GM10248 (cell line): ENCODE data around the gene PTPRN2.
"Not testable (repeated sequence)": the region's sequence is repeated elsewhere in the genome, so short reads cannot be mapped to it uniquely, and the experiment has no call there.

Source experiments
- CTCF ChIA-PET: fragments of 300-600 bp; sonication (Branson Sonifier 250); formaldehyde crosslinking; extraction: SDS; loops from one replicate; lab custom pipeline; 2021; ENCODE audit warnings: antibody characterized with exemption; lab: Yijun Ruan, JAX
- POLR2A ChIA-PET: fragments of 350-650 bp; sonication (Branson Sonifier 250); formaldehyde crosslinking; extraction: SDS; loops from one replicate; lab custom pipeline; 2020; ENCODE audit warnings: antibody characterized with exemption; lab: Yijun Ruan, JAX
- DNase-seq: peaks from one replicate; pipeline ENCODE4 v3.0.0; 2012; ENCODE audit errors: extremely low spot score
- CTCF ChIP-seq: IDR thresholded peaks from 2 replicates; pipeline ENCODE4 v1.5.1; 2012; ENCODE audit warnings: mild to moderate bottlenecking, low read depth; ENCODE audit errors: extremely low read depth, missing control alignments, control extremely low read depth

The PTPRN2 gene

DNA sequence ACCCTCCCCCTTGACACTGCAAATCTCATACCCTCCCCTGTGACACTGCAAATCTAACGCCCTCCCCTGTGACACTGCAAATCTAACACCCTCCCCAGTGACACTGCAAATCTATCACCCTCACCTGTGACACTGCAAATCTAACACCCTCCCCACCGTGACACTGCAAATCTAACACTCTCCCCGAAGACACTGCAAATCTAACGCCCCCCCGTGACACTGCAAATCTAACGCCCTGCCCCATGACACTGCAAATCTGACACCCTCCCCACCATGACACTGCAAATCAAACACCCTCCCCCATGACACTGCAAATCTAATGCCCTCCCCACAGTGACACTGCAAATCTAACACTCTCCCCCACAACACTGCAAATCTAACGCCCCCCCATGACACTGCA, 647.1 kb downstream of the PTPRN2 start:
- ChIA-PET CTCF (no interaction called here), POLR2A (no interaction called here)
- TF ChIP-seq CTCF, result no peak
- DNase-seq, result no peak

- ChIA-PET CTCF (no interaction called here), POLR2A (no interaction called here)
- no peak for TF ChIP-seq CTCF
- no peak for DNase-seq
Observed at GRCh38 chr7:157938211-157938610, 649.4 kb downstream of the PTPRN2 start.

- DNase-seq, result no peak
- TF ChIP-seq CTCF, result no peak
- ChIA-PET CTCF (no interaction called here), POLR2A (no interaction called here)
Observed at GRCh38 chr7:157937406-157937805, 650.2 kb downstream of the PTPRN2 start.

DNA sequence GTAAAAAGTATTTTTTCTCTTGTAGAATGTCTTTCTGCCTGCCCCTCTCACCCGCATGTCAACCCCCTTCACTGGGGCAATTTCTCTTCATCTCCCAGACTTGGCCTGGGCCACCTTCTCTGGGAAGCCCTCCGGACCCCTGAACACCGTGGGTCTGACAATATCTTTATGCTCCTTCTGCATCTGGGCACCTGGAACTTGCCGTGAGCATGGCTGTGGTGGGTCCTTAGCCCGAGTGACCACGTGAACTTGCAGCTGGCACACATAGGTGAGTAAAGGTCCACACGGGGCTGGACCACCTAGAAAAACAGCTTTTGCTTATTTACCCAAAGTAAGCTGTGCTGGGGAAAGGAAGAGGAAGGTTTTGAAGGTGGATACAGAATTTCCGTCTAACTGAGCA, 650.6 kb downstream of the PTPRN2 start:
- ChIA-PET POLR2A (no interaction called here), CTCF (no interaction called here)
- no peak for TF ChIP-seq CTCF

DNA sequence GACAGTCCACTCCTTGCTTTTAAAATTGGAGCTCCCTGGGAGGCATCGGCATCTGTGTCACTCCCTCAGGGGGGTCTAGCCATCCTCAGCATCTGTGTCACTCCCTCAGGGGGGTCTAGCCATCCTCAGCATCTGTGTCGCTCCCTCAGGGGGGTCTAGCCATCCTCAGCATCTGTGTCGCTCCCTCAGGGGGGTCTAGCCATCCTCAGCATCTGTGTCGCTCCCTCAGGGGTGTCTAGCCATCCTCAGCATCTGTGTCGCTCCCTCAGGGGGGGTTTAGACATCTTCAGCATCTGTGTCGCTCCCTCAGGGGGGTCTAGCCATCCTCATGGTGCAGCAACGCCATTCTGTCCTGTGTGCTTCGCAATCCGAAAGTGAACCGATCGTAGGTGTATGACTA, 651.9 kb downstream of the PTPRN2 start:
- DNase-seq, POLR2A ChIA-PET, CTCF ChIA-PET: not testable (repeated sequence)

More for the DNA sequence above, 650.6 kb downstream of the PTPRN2 start:
- no peak for DNase-seq

GRCh38 chr7:157933219-157934155, 654.1 kb downstream of the PTPRN2 start:
- DNase-seq, POLR2A ChIA-PET, CTCF ChIA-PET: not testable (repeated sequence)

DNA sequence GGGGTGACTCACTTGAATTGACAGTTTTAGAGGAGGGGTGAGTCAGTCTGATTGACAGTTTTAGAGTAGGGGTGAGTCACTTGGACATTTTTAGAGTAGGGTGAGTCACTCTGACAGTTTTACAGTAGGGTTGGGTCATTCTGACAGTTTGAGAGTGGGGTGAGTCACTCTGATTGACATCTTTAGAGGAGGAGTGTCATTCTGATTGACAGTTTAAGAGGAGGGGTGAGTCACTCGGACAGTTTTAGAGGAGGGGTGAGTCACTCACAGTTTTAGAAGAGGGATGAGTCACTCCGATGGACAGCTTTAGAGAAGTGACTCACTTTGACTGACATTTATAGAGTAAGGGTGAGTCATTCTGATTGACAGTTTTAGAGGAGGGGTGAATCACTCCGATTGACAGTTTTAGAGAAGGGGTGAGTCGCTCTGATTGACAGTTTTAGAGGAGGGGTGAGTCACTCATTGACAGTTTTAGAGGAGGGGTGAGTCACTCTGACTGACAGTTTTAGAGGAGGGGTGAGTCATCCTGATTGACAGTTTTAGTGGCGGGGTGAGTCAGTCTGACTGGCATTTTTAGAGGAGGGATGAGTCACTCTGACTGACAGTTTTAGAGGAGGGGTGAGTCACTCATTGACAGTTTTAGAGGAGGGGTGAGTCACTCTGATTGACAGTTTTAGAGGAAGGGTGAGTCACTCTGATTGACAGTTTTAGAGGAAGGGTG, 655.0 kb downstream of the PTPRN2 start:
- CTCF ChIA-PET, result no interaction called here
- TF ChIP-seq CTCF, result no peak
- no peak for DNase-seq
- POLR2A ChIA-PET, result no interaction called here
